Psoas muscle (tissue), 8 donors: ENCODE measurements around the gene GALC. TPM values are rescaled to one million over a fixed set of nuclear protein-coding genes. Genes with fewer than 3 reads are reported as not detected.
"Not testable (repeated sequence)": the region's sequence is repeated elsewhere in the genome, so short reads cannot be mapped to it uniquely, and the experiment has no call there.

Source experiments
- ATAC-seq, 4 donors: fragments of 200-7000 bp; cut with Tn5 transposase; one replicate each; pipeline ENCODE4 v1.9.1; 2020; ENCODE audit warnings: moderate library complexity in 3 of 4, mild to moderate bottlenecking in 2 of 4
- DNase-seq, 2 donors: peaks; one replicate each; pipeline ENCODE4 v3.0.0-alpha.2; 2020
- H3K27ac ChIP-seq: fragments of 200-600 bp; one replicate; pipeline ENCODE4 v1.8.0; 2022
- H3K27me3 ChIP-seq, 3 donors: fragments of 200-600 bp in 1 of 3; one replicate each; pipeline versions ENCODE4 v1.6.1 to v1.8.0; 2013 to 2022; ENCODE audit warnings: low read length in 2 of 3, mild to moderate bottlenecking in 2 of 3, moderate library complexity in 1 of 3; ENCODE audit not compliant: insufficient read depth in 3 of 3
- H3K36me3 ChIP-seq, 2 donors: fragments of 200-600 bp in 1 of 2; one replicate each; pipeline versions ENCODE4 v1.6.1 to v1.8.0; 2013 to 2022; ENCODE audit warnings: low read depth in 1 of 2, mild to moderate bottlenecking in 1 of 2, moderate library complexity in 1 of 2; ENCODE audit not compliant: insufficient read depth in 1 of 2
- H3K4me1 ChIP-seq: fragments of 200-600 bp; one replicate; pipeline ENCODE4 v1.8.0; 2022
- H3K4me3 ChIP-seq: fragments of 200-600 bp; one replicate; pipeline ENCODE4 v1.8.0; 2022; ENCODE audit warnings: mild to moderate bottlenecking
- H3K9me3 ChIP-seq: fragments of 200-600 bp; one replicate; pipeline ENCODE4 v1.8.0; 2022
- CTCF ChIP-seq: fragments of 200-600 bp; IDR thresholded peaks from one replicate; pipeline ENCODE4 v1.8.0; 2022; ENCODE audit warnings: antibody characterized with exemption
- WGBS, 3 donors: extraction: QIAGEN DNeasy Blood & Tissue Kit; methylation state at CpG; one replicate each; pipeline versions ENCODE4 v1.1.6 to v1.1.7; 2013; 5-methylcytosine and 5-hydroxymethylcytosine counted together
- intact Hi-C, 2 donors: fragments of 100-400 bp; cut with DNase I; formaldehyde crosslinking; loops; one replicate each; pipeline versions ENCODE4 v1.11.0 to v1.14.2; 2022
- polyA plus RNA-seq, 3 donors: library from polyadenylated mRNA; stranded (reverse); fragments of 200-250 nt; gene quantifications; one replicate each; pipeline ENCODE4 v1.2.3, GENCODE V29; 2013
- total RNA-seq, 4 donors: library from RNA; stranded (reverse); fragmentation: NEBNext Ultra II Directional in 2 of 4; extraction: Animal tissue kit (Norgen Biotek cat#: 25700) in 2 of 4; gene quantifications; one replicate each; pipeline versions ENCODE4 v1.2.1 to v1.2.4, GENCODE V29; 2021 to 2023
- donor health status: healthy with polysubstance abuse.
- donor health status: DM: no; HTN: no; CAD: no; lungs with moderate emphysema.
- donor health status: Bipolar disorder and iron deficiency.
- donor health status: healthy.
- donor health status: DM: yes; HTN: yes; CAD: no.
- donor health status: DM: no; HTN: no; CAD: no.
- donor health status: DM: no; HTN: no; CAD: no.
- donor health status: DM: yes; HTN: yes; CAD: no.

GALC gene
- total and polyA plus RNA-seq, 7 donors: 4.0 to 10.2 (median 8.5) TPM

- intact Hi-C loops: no loop called here
Measured at GRCh38 chr14:88029500-88029899, 36.5 kb upstream of the GALC start.

GRCh38 chr14:88026890-88027289 is 33.9 kb upstream of the GALC start:
- no peaks in the 10 kb centered on the region for H3K27me3 ChIP-seq
- no peaks in the 10 kb centered on the region for H3K4me1 ChIP-seq
- H3K4me3 ChIP-seq: no peak overlapping the region
- ATAC-seq (no peak), DNase-seq (no peak)
- no peak for TF ChIP-seq CTCF
- WGBS, 3 donors: 53 to 67% (median 62%) methylated on average over 2 of the region's 2 CpGs
- no peak overlapping the region for H3K27ac ChIP-seq
- no peaks in the 10 kb centered on the region for H3K36me3 ChIP-seq
- no peaks in the 10 kb centered on the region for H3K9me3 ChIP-seq
- intact Hi-C loops: no loop called here

More at GRCh38 chr14:88029500-88029899, 36.5 kb upstream of the GALC start:
- DNase-seq (no peak), ATAC-seq (no peak)
- no peak for TF ChIP-seq CTCF
- H3K4me1 ChIP-seq: no peaks in the 10 kb centered on the region
- no peaks in the 10 kb centered on the region for H3K27me3 ChIP-seq
- H3K9me3 ChIP-seq: no peaks in the 10 kb centered on the region
- H3K4me3 ChIP-seq: no peak overlapping the region
- 90 to 96% (median 92%) methylated on average over 2 of the region's 2 CpGs for WGBS, 3 donors
- H3K27ac ChIP-seq: no peak overlapping the region
- H3K36me3 ChIP-seq: no peaks in the 10 kb centered on the region

- DNase-seq: no peak
- Histone ChIP-seq H3K36me3 (no peaks in the 10 kb centered on the region), H3K27ac (no peak overlapping the region), H3K4me3 (no peak overlapping the region), H3K4me1 (no peaks in the 10 kb centered on the region), H3K27me3 (no peaks in the 10 kb centered on the region), H3K9me3 (no peaks in the 10 kb centered on the region)
- no peak for TF ChIP-seq CTCF
- intact Hi-C loops: no loop called here
- ATAC-seq: no peak
- WGBS, 3 donors: 61 to 73% (median 64%) methylated on average over 3 of the region's 3 CpGs
Measured at GRCh38 chr14:88025313-88025712, 32.3 kb upstream of the GALC start.

- H3K27ac ChIP-seq, H3K36me3 ChIP-seq, ATAC-seq, H3K4me3 ChIP-seq, intact Hi-C loops, H3K27me3 ChIP-seq, DNase-seq, H3K4me1 ChIP-seq, H3K9me3 ChIP-seq: not testable (repeated sequence)
- WGBS, 3 donors: 75 to 81% (median 80%) methylated on average over 11 of the region's 11 CpGs
Measured at GRCh38 chr14:88024252-88025086, 31.5 kb upstream of the GALC start.

- intact Hi-C loops: no loop called here
- 47 to 62% (median 58%) methylated on average over 3 of the region's 3 CpGs for WGBS, 3 donors
- no peak overlapping the region for H3K27ac ChIP-seq
- no peaks in the 10 kb centered on the region for H3K36me3 ChIP-seq
- H3K9me3 ChIP-seq: no peaks in the 10 kb centered on the region
- no peak for DNase-seq
- no peak overlapping the region for H3K4me3 ChIP-seq
- H3K4me1 ChIP-seq: no peaks in the 10 kb centered on the region
- H3K27me3 ChIP-seq: no peaks in the 10 kb centered on the region
- TF ChIP-seq CTCF: no peak
- no peak for ATAC-seq
Measured at GRCh38 chr14:88023658-88024187, 30.7 kb upstream of the GALC start.
